IgD-negative memory B cell (primary cell): ENCODE measurements around the gene TRIM44. TPM values are rescaled to one million over a fixed set of nuclear protein-coding genes. Genes with fewer than 3 reads are reported as not detected.

ENCODE experiments used
- H3K27ac Mint-ChIP-seq, 3 donors: one replicate each; pipeline ENCODE4 v1.8.0; 2020 to 2022; ENCODE audit warnings: mild to moderate bottlenecking in 3 of 3, mixed read lengths in 3 of 3, moderate library complexity in 1 of 3
- H3K27me3 Mint-ChIP-seq: one replicate; pipeline ENCODE4 v1.8.0; 2021; ENCODE audit warnings: mixed read lengths
- H3K36me3 Mint-ChIP-seq: one replicate; pipeline ENCODE4 v1.8.0; 2020; ENCODE audit warnings: mild to moderate bottlenecking, mixed read lengths
- H3K4me1 Mint-ChIP-seq, 3 donors: one replicate each; pipeline ENCODE4 v1.8.0; 2020 to 2022; ENCODE audit warnings: mixed read lengths in 3 of 3, mild to moderate bottlenecking in 1 of 3
- H3K4me3 Mint-ChIP-seq, 4 donors: one replicate each; pipeline ENCODE4 v1.8.0; 2020 to 2022; ENCODE audit warnings: mild to moderate bottlenecking in 4 of 4, mixed read lengths in 4 of 4, moderate library complexity in 3 of 4
- H3K9me3 Mint-ChIP-seq, 3 donors: one replicate each; pipeline ENCODE4 v1.8.0; 2020 to 2021; ENCODE audit warnings: mixed read lengths in 3 of 3, mild to moderate bottlenecking in 1 of 3
- polyA plus RNA-seq: library from polyadenylated mRNA; unstranded; fragments of 300-500 nt; fragmentation: Illumina TruSeq; gene quantifications from one replicate; pipeline ENCODE4 v1.2.3, GENCODE V29; 2021

Gene TRIM44
- polyA plus RNA-seq, 1 donor from 2014 or later: 42.0 TPM

- H3K9me3 Mint-ChIP-seq: no peaks in the 10 kb centered on the region
- H3K4me1 Mint-ChIP-seq: peaks cover 50 to 73% (median 69%) of the 10 kb centered on the region in 3 donors
- H3K4me3 Mint-ChIP-seq: no peak overlapping the region
- H3K27me3 Mint-ChIP-seq: no peaks in the 10 kb centered on the region
- H3K27ac Mint-ChIP-seq: peak overlapping the region; percentile 14 to 81 (median 76)
- peaks cover 5% of the 10 kb centered on the region for H3K36me3 Mint-ChIP-seq
Observed at GRCh38 chr11:35675901-35676610, 13.5 kb downstream of the TRIM44 start.

- Mint-ChIP-seq H3K36me3 (peaks cover 5% of the 10 kb centered on the region), H3K4me3 (no peak overlapping the region), H3K27me3 (no peaks in the 10 kb centered on the region), H3K27ac (peak overlapping the region; percentile 14 to 81 (median 76)), H3K4me1 (peaks cover 52 to 74% (median 71%) of the 10 kb centered on the region in 3 donors), H3K9me3 (no peaks in the 10 kb centered on the region)
Observed at GRCh38 chr11:35676611-35676965, 14.0 kb downstream of the TRIM44 start.

GRCh38 chr11:35677904-35678303 lies 15.3 kb downstream of the TRIM44 start:
- Mint-ChIP-seq H3K4me1 (peaks cover 54 to 71% (median 69%) of the 10 kb centered on the region in 3 donors), H3K9me3 (no peaks in the 10 kb centered on the region), H3K4me3 (peak overlapping the region in 1 of 4 donors; percentile 40), H3K27ac (no peak overlapping the region), H3K36me3 (peaks cover 4% of the 10 kb centered on the region), H3K27me3 (no peaks in the 10 kb centered on the region)

- Mint-ChIP-seq H3K27me3 (no peaks in the 10 kb centered on the region), H3K4me3 (peak overlapping the region in 1 of 4 donors; percentile 54), H3K9me3 (no peaks in the 10 kb centered on the region), H3K36me3 (peaks cover 4% of the 10 kb centered on the region), H3K27ac (no peak overlapping the region), H3K4me1 (peaks cover 55 to 71% (median 69%) of the 10 kb centered on the region in 3 donors)
Observed at GRCh38 chr11:35678471-35678870, 15.9 kb downstream of the TRIM44 start.

GRCh38 chr11:35678975-35679374 lies 16.4 kb downstream of the TRIM44 start:
- Mint-ChIP-seq H3K9me3 (no peaks in the 10 kb centered on the region), H3K36me3 (peaks cover 4% of the 10 kb centered on the region), H3K27ac (no peak overlapping the region), H3K4me3 (no peak overlapping the region), H3K4me1 (peaks cover 55 to 71% (median 70%) of the 10 kb centered on the region in 3 donors), H3K27me3 (no peaks in the 10 kb centered on the region)

- Mint-ChIP-seq H3K27ac (peak overlapping the region in 2 of 3 donors; percentile 20 to 23), H3K36me3 (peaks cover 2% of the 10 kb centered on the region), H3K9me3 (no peaks in the 10 kb centered on the region), H3K4me3 (no peak overlapping the region), H3K27me3 (no peaks in the 10 kb centered on the region), H3K4me1 (peaks cover 46 to 64% (median 63%) of the 10 kb centered on the region in 3 donors)
Observed at GRCh38 chr11:35680506-35680905, 17.9 kb downstream of the TRIM44 start.

GRCh38 chr11:35681163-35681767 lies 18.7 kb downstream of the TRIM44 start:
- H3K27me3 Mint-ChIP-seq: no peaks in the 10 kb centered on the region
- H3K9me3 Mint-ChIP-seq: no peaks in the 10 kb centered on the region
- H3K36me3 Mint-ChIP-seq: peaks cover 4% of the 10 kb centered on the region
- peak overlapping the region in 2 of 3 donors; percentile 20 to 23 for H3K27ac Mint-ChIP-seq
- peaks cover 40 to 57% (median 56%) of the 10 kb centered on the region in 3 donors for H3K4me1 Mint-ChIP-seq
- H3K4me3 Mint-ChIP-seq: no peak overlapping the region

GRCh38 chr11:35682230-35683173 lies 19.9 kb downstream of the TRIM44 start:
- peak overlapping the region in 2 of 3 donors; percentile 21 to 36 for H3K27ac Mint-ChIP-seq
- peaks cover 35 to 54% (median 50%) of the 10 kb centered on the region in 3 donors for H3K4me1 Mint-ChIP-seq
- H3K27me3 Mint-ChIP-seq: no peaks in the 10 kb centered on the region
- no peak overlapping the region for H3K4me3 Mint-ChIP-seq
- peaks cover 4% of the 10 kb centered on the region for H3K36me3 Mint-ChIP-seq
- no peaks in the 10 kb centered on the region for H3K9me3 Mint-ChIP-seq

GRCh38 chr11:35683728-35684339 lies 21.3 kb downstream of the TRIM44 start:
- Mint-ChIP-seq H3K27me3 (no peaks in the 10 kb centered on the region), H3K4me3 (no peak overlapping the region), H3K36me3 (peaks cover 4% of the 10 kb centered on the region), H3K9me3 (no peaks in the 10 kb centered on the region), H3K27ac (no peak overlapping the region), H3K4me1 (peaks cover 34 to 53% (median 43%) of the 10 kb centered on the region in 3 donors)

- Mint-ChIP-seq H3K4me3 (no peak overlapping the region), H3K4me1 (peaks cover 14 to 26% (median 21%) of the 10 kb centered on the region in 3 donors), H3K9me3 (no peaks in the 10 kb centered on the region), H3K36me3 (peaks cover 4% of the 10 kb centered on the region), H3K27ac (no peak overlapping the region), H3K27me3 (no peaks in the 10 kb centered on the region)
Observed at GRCh38 chr11:35688023-35688422, 25.4 kb downstream of the TRIM44 start.

- Mint-ChIP-seq H3K4me1 (peaks cover 6 to 16% (median 10%) of the 10 kb centered on the region in 3 donors), H3K27ac (peak overlapping the region in 1 of 3 donors; percentile 68), H3K4me3 (no peak overlapping the region)
Observed at GRCh38 chr11:35689081-35689996, 26.8 kb downstream of the TRIM44 start.

GRCh38 chr11:35702126-35702525 lies 39.6 kb downstream of the TRIM44 start:
- H3K27me3 Mint-ChIP-seq: no peaks in the 10 kb centered on the region
- peaks cover 5% of the 10 kb centered on the region for H3K36me3 Mint-ChIP-seq
- peaks cover 0 to 3% (median 0%) of the 10 kb centered on the region in 3 donors for H3K4me1 Mint-ChIP-seq
- H3K9me3 Mint-ChIP-seq: no peaks in the 10 kb centered on the region
- H3K27ac Mint-ChIP-seq: no peak overlapping the region
- no peak overlapping the region for H3K4me3 Mint-ChIP-seq

More at GRCh38 chr11:35689081-35689996, 26.8 kb downstream of the TRIM44 start:
- H3K9me3 Mint-ChIP-seq: peaks cover 0 to 2% (median 0%) of the 10 kb centered on the region in 3 donors
- peaks cover 7% of the 10 kb centered on the region for H3K36me3 Mint-ChIP-seq
- H3K27me3 Mint-ChIP-seq: no peaks in the 10 kb centered on the region

GRCh38 chr11:35709376-35709775 lies 46.8 kb downstream of the TRIM44 start:
- Mint-ChIP-seq H3K4me1 (peaks cover 0 to 10% (median 2%) of the 10 kb centered on the region in 3 donors), H3K27ac (no peak overlapping the region)

More at GRCh38 chr11:35709376-35709775, 46.8 kb downstream of the TRIM44 start:
- Mint-ChIP-seq H3K27me3 (no peaks in the 10 kb centered on the region), H3K36me3 (peaks cover 7% of the 10 kb centered on the region), H3K4me3 (no peak overlapping the region), H3K9me3 (peaks cover 1 to 10% (median 3%) of the 10 kb centered on the region in 3 donors)
